Hepatocyte (in vitro differentiated cells): ENCODE measurements around the gene EEFSEC.

Experiments used
- CTCF ChIP-seq: fragments of 200-600 bp; sonication (generic); IDR thresholded peaks from 2 replicates; pipeline ENCODE4 v1.5.1; 2016; ENCODE audit warnings: antibody characterized with exemption, mild to moderate bottlenecking; ENCODE audit not compliant: poor library complexity
- EZH2 ChIP-seq: fragments of 200-600 bp; sonication (generic); IDR thresholded peaks from 2 replicates; pipeline ENCODE4 v1.6.1; 2016; ENCODE audit warnings: antibody characterized with exemption, mild to moderate bottlenecking, borderline replicate concordance

DNA sequence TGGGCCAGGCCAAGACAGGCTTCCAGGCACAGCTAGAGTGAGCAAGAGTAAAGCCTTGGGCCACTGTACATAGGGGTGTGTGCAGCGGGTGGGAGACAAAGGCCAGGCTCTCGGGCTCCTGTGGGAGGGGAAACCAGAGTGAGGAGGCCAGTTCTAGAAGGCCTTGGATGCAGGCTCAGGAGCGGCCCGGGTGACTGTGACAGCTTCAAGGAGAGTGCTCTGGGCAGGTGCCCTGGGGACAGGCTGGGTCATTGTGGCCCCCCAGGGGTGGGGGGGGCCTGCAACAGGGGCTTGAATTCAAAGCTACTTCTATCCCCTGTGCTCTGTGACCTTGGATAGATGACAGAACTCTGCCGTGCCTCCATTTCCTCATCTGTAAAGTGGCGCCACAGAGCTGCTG, 204.3 kb downstream of the EEFSEC start:
- TF ChIP-seq CTCF (no peak), EZH2 (no peak)
